Body of pancreas (tissue), 4 donors: ENCODE data around the gene FAM78A.

Experiments used
- CTCF ChIP-seq, 7 experiments: fragments of 450-650 bp in 4 of 7; fragments of 200-600 bp in 3 of 7; sonication (generic) in 3 of 7; IDR thresholded peaks; one replicate each; pipeline ENCODE4 v1.5.1; 2016 to 2019; ENCODE audit warnings: antibody characterized with exemption in 7 of 7
- POLR2A ChIP-seq, 3 donors: fragments of 450-650 bp; IDR thresholded peaks; one replicate each; pipeline ENCODE4 v1.6.1; 2016; ENCODE audit warnings: antibody characterized with exemption in 3 of 3, mild to moderate bottlenecking in 2 of 3

GRCh38 chr9:131236161-131236560 is 40.1 kb downstream of the FAM78A start:
- TF ChIP-seq CTCF (IDR thresholded peaks at IDR 0.05) (no peak), POLR2A (IDR thresholded peaks at IDR 0.05) (no peak)
